K562 (cell line): ENCODE data around the gene HIPK1. TPM values are rescaled to one million over a fixed set of nuclear protein-coding genes. Genes with fewer than 3 reads are reported as not detected.

ENCODE experiments used
- DMBX1 ChIP-seq: fragments of 250-450 bp; sonication (Bioruptor Pico); IDR thresholded peaks from 2 replicates; pipeline ENCODE4 v1.8.0; 2022; ENCODE audit warnings: inconsistent platforms, mild to moderate bottlenecking, moderate library complexity, borderline replicate concordance
- HLTF ChIP-seq: fragments of 450-650 bp; IDR thresholded peaks from 2 replicates; pipeline ENCODE4 v1.6.1; 2016
- JUNB ChIP-seq: fragments of 450-650 bp; formaldehyde crosslinking; conservative IDR thresholded peaks from 2 replicates; pipeline ENCODE4 v1.4.0; 2020; ENCODE audit warnings: mild to moderate bottlenecking
- POU5F1 ChIP-seq: fragments of 150-350 bp; IDR thresholded peaks from 2 replicates; pipeline ENCODE4 v1.6.1; 2014; ENCODE audit warnings: borderline replicate concordance, low read length, low read depth, mild to moderate bottlenecking; ENCODE audit not compliant: partially characterized antibody
- RBM15 ChIP-seq: fragments of 200-400 bp; formaldehyde crosslinking; IDR thresholded peaks from 2 replicates; pipeline ENCODE4 v1.6.1; 2018; ENCODE audit warnings: mild to moderate bottlenecking, low read length, moderate library complexity; ENCODE audit not compliant: insufficient read depth
- TBP ChIP-seq: optimal IDR thresholded peaks from 2 replicates; pipeline ENCODE3; 2011; ENCODE audit warnings: low read depth, low read length, improper control_type of control experiment
- U2AF1 ChIP-seq: fragments of 200-400 bp; formaldehyde crosslinking; optimal IDR thresholded peaks from 2 replicates; pipeline ENCODE3; 2017; ENCODE audit warnings: mild to moderate bottlenecking, low read depth, low read length, moderate library complexity
- ZC3H8 ChIP-seq: fragments of 450-650 bp; IDR thresholded peaks from 2 replicates; pipeline ENCODE4 v1.6.1; 2017
- ZNF316 ChIP-seq: fragments of 450-650 bp; IDR thresholded peaks from 2 replicates; pipeline ENCODE4 v1.6.1; 2016
- ZNF347 ChIP-seq: fragments of 450-650 bp; formaldehyde crosslinking; IDR thresholded peaks from 2 replicates; pipeline ENCODE4 v1.4.0; 2020; ENCODE audit warnings: low read depth, mild to moderate bottlenecking, moderate library complexity
- ZNF583 ChIP-seq: fragments of 250-450 bp; sonication (Bioruptor Pico); IDR thresholded peaks from 2 replicates; pipeline ENCODE4 v1.4.0; 2020
- polyA plus RNA-seq, 8 experiments: library from polyadenylated mRNA; depleted of rRNA in 4 of 8; stranded (reverse) in 5 of 8; unstranded in 3 of 8; fragments of >200 nt; fragmentation: Nextera tagmentation in 2 of 8; fragmentation: Illumina TruSeq in 1 of 8; extraction: Ambion mirVana in 2 of 8; extraction: Trizol in 1 of 8; gene quantifications; 2 replicates each; pipeline versions ENCODE4 v1.2.1 to v1.2.3, GENCODE V29; 2011 to 2014; ENCODE audit warnings: inconsistent platforms in 1 of 8, missing spikeins in 1 of 8
- total RNA-seq, 7 experiments: library from RNA; depleted of rRNA in 6 of 7; stranded (reverse); fragments of >200 nt in 6 of 7; fragmentation: Illumina TruSeq in 2 of 7; extraction: Trizol in 2 of 7; gene quantifications; 2 replicates each; pipeline versions ENCODE4 v1.2.1 to v1.2.3, GENCODE V29; 2011 to 2021; ENCODE audit warnings: low replicate concordance in 1 of 7
- TF ChIP-seq, protein P1 (sequence below): sonication (generic); formaldehyde crosslinking; IDR thresholded peaks from 2 replicates; pipeline ENCODE4 v1.9.0; 2022; ENCODE audit warnings: mild to moderate bottlenecking, missing genetic modification reagents
- TF ChIP-seq, protein P2 (sequence below): fragments of 450-650 bp; IDR thresholded peaks from 2 replicates; pipeline ENCODE4 v1.6.1; 2017; ENCODE audit warnings: antibody characterized with exemption
- TF ChIP-seq, protein P3 (sequence below): sonication (generic); formaldehyde crosslinking; IDR thresholded peaks from 2 replicates; pipeline ENCODE4 v1.8.0; 2022; ENCODE audit warnings: mild to moderate bottlenecking, missing genetic modification reagents
- TF ChIP-seq, protein P4 (sequence below): sonication (generic); formaldehyde crosslinking; IDR thresholded peaks from 2 replicates; pipeline ENCODE4 v1.8.1; 2023; ENCODE audit warnings: mild to moderate bottlenecking, missing genetic modification reagents, moderate library complexity
- TF ChIP-seq, protein P5 (sequence below): fragments of 450-650 bp; formaldehyde crosslinking; IDR thresholded peaks from 2 replicates; pipeline ENCODE4 v1.4.0; 2022; ENCODE audit warnings: missing genetic modification characterization
- TF ChIP-seq, protein P6 (sequence below): sonication (generic); formaldehyde crosslinking; IDR thresholded peaks from 2 replicates; pipeline ENCODE4 v1.8.1; 2023; ENCODE audit warnings: mild to moderate bottlenecking, missing genetic modification reagents

HIPK1 gene
- total and polyA plus RNA-seq, 9 of the 15 experiments (the other 6 are each of a cell fraction or from before 2014, with no cell fraction given) = 10.0 to 57.9 (median 29.6) TPM

DNA sequence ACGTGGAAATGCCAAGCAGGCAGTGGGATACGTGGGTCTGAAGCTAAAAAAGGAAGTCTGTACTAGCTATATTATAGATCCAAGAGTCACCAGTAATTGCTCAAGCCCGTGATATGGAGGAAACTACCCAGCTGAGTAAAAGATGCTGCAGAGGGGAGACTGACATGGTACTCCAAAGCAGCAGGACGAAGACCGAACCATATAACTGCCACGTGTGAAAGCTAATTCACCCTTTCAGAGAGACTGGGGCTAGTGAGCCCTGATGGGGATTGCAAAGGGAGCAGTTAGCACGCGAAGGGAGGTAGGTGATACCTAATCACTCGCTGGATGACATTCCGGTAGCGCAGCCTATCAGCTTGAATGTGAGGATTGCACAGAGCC is 24.8 kb upstream of the HIPK1 start (continued):
- TF ChIP-seq ZNF347 (CRISPR knock-in tag) (no peak), ZC3H8 (no peak), RBM15 (no peak), JUNB (CRISPR knock-in tag) (peak; percentile 32), HLTF (no peak), U2AF1 (no peak), ZNF316 (no peak), POU5F1 (no peak), DMBX1 (CRISPR knock-in tag) (0 out of 2 replicates have a peak, but pooled peaks have one; percentile 41), TBP (no peak), ZNF583 (CRISPR knock-in tag) (peak; percentile 67; the same call in 1 of the 2 replicates)
- TF ChIP-seq, protein P1, sequence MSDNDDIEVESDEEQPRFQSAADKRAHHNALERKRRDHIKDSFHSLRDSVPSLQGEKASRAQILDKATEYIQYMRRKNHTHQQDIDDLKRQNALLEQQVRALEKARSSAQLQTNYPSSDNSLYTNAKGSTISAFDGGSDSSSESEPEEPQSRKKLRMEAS (CRISPR knock-in tag) = peak; percentile 72; the same call in 1 of the 2 replicates
- TF ChIP-seq, protein P2, sequence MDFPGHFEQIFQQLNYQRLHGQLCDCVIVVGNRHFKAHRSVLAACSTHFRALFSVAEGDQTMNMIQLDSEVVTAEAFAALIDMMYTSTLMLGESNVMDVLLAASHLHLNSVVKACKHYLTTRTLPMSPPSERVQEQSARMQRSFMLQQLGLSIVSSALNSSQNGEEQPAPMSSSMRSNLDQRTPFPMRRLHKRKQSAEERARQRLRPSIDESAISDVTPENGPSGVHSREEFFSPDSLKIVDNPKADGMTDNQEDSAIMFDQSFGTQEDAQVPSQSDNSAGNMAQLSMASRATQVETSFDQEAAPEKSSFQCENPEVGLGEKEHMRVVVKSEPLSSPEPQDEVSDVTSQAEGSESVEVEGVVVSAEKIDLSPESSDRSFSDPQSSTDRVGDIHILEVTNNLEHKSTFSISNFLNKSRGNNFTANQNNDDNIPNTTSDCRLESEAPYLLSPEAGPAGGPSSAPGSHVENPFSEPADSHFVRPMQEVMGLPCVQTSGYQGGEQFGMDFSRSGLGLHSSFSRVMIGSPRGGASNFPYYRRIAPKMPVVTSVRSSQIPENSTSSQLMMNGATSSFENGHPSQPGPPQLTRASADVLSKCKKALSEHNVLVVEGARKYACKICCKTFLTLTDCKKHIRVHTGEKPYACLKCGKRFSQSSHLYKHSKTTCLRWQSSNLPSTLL = no peak
- TF ChIP-seq, protein P3, sequence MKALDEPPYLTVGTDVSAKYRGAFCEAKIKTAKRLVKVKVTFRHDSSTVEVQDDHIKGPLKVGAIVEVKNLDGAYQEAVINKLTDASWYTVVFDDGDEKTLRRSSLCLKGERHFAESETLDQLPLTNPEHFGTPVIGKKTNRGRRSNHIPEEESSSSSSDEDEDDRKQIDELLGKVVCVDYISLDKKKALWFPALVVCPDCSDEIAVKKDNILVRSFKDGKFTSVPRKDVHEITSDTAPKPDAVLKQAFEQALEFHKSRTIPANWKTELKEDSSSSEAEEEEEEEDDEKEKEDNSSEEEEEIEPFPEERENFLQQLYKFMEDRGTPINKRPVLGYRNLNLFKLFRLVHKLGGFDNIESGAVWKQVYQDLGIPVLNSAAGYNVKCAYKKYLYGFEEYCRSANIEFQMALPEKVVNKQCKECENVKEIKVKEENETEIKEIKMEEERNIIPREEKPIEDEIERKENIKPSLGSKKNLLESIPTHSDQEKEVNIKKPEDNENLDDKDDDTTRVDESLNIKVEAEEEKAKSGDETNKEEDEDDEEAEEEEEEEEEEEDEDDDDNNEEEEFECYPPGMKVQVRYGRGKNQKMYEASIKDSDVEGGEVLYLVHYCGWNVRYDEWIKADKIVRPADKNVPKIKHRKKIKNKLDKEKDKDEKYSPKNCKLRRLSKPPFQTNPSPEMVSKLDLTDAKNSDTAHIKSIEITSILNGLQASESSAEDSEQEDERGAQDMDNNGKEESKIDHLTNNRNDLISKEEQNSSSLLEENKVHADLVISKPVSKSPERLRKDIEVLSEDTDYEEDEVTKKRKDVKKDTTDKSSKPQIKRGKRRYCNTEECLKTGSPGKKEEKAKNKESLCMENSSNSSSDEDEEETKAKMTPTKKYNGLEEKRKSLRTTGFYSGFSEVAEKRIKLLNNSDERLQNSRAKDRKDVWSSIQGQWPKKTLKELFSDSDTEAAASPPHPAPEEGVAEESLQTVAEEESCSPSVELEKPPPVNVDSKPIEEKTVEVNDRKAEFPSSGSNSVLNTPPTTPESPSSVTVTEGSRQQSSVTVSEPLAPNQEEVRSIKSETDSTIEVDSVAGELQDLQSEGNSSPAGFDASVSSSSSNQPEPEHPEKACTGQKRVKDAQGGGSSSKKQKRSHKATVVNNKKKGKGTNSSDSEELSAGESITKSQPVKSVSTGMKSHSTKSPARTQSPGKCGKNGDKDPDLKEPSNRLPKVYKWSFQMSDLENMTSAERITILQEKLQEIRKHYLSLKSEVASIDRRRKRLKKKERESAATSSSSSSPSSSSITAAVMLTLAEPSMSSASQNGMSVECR (CRISPR knock-in tag) = peak; percentile 57; the same call in 1 of the 2 replicates
- TF ChIP-seq, protein P4, sequence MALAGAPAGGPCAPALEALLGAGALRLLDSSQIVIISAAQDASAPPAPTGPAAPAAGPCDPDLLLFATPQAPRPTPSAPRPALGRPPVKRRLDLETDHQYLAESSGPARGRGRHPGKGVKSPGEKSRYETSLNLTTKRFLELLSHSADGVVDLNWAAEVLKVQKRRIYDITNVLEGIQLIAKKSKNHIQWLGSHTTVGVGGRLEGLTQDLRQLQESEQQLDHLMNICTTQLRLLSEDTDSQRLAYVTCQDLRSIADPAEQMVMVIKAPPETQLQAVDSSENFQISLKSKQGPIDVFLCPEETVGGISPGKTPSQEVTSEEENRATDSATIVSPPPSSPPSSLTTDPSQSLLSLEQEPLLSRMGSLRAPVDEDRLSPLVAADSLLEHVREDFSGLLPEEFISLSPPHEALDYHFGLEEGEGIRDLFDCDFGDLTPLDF (CRISPR knock-in tag) = no peak
- TF ChIP-seq, protein P5, sequence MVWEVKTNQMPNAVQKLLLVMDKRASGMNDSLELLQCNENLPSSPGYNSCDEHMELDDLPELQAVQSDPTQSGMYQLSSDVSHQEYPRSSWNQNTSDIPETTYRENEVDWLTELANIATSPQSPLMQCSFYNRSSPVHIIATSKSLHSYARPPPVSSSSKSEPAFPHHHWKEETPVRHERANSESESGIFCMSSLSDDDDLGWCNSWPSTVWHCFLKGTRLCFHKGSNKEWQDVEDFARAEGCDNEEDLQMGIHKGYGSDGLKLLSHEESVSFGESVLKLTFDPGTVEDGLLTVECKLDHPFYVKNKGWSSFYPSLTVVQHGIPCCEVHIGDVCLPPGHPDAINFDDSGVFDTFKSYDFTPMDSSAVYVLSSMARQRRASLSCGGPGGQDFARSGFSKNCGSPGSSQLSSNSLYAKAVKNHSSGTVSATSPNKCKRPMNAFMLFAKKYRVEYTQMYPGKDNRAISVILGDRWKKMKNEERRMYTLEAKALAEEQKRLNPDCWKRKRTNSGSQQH (CRISPR knock-in tag) = peak; percentile 60; the same call in 1 of the 2 replicates
- TF ChIP-seq, protein P6, sequence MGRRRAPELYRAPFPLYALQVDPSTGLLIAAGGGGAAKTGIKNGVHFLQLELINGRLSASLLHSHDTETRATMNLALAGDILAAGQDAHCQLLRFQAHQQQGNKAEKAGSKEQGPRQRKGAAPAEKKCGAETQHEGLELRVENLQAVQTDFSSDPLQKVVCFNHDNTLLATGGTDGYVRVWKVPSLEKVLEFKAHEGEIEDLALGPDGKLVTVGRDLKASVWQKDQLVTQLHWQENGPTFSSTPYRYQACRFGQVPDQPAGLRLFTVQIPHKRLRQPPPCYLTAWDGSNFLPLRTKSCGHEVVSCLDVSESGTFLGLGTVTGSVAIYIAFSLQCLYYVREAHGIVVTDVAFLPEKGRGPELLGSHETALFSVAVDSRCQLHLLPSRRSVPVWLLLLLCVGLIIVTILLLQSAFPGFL (CRISPR knock-in tag) = no peak
